Fibroblast of lung (primary cell): ENCODE results near the gene SNX13. TPM values are rescaled to one million over a fixed set of nuclear protein-coding genes. Genes with fewer than 3 reads are reported as not detected.

ENCODE experiments used
- DNase-seq, 2 donors: peaks; one replicate each; pipeline versions ENCODE4 v3.0.0 to v3.0.0-alpha.2; 2010; ENCODE audit warnings: low read depth in 2 of 2
- H2AFZ ChIP-seq: 2 replicates; pipeline ENCODE4 v1.5.1; 2012; ENCODE audit warnings: low read length, control low read depth, inconsistent platforms
- H3K27ac ChIP-seq: 2 replicates; pipeline ENCODE4 v1.5.1; 2011; ENCODE audit warnings: low read length, control low read depth; ENCODE audit not compliant: insufficient read depth
- H3K27me3 ChIP-seq: 2 replicates; pipeline ENCODE4 v1.5.1; 2011; ENCODE audit warnings: mild to moderate bottlenecking, low read length; ENCODE audit not compliant: control insufficient read depth, insufficient read depth
- H3K36me3 ChIP-seq: 2 replicates; pipeline ENCODE4 v1.5.1; 2011; ENCODE audit warnings: low read length; ENCODE audit not compliant: control insufficient read depth, insufficient read depth
- H3K4me1 ChIP-seq: 2 replicates; pipeline ENCODE4 v1.5.1; 2011; ENCODE audit warnings: low read length; ENCODE audit not compliant: control insufficient read depth, insufficient read depth; ENCODE audit errors: extremely low read depth
- H3K4me2 ChIP-seq: 2 replicates; pipeline ENCODE4 v1.5.1; 2011; ENCODE audit warnings: low read length, control low read depth; ENCODE audit not compliant: insufficient read depth; ENCODE audit errors: extremely low read depth
- H3K4me3 ChIP-seq, 4 experiments: fragments of 200-600 bp in 1 of 4; sonication (generic) in 1 of 4; replicated peaks in 1 of 4; 2 replicates each; pipeline ENCODE4 v1.5.1; 2011 to 2016; ENCODE audit warnings: low read length in 4 of 4, low read depth in 3 of 4, mild to moderate bottlenecking in 3 of 4, control low read depth in 2 of 4, inconsistent platforms in 1 of 4, mixed read lengths in 1 of 4; ENCODE audit not compliant: insufficient read depth in 1 of 4; ENCODE audit errors: control extremely low read depth in 1 of 4
- H3K79me2 ChIP-seq: 2 replicates; pipeline ENCODE4 v1.5.1; 2012; ENCODE audit warnings: mild to moderate bottlenecking, low read length, inconsistent platforms; ENCODE audit not compliant: control insufficient read depth, insufficient read depth
- H3K9ac ChIP-seq: 2 replicates; pipeline ENCODE4 v1.5.1; 2011; ENCODE audit warnings: mild to moderate bottlenecking, low read length, control low read depth; ENCODE audit not compliant: insufficient read depth
- H3K9me3 ChIP-seq: 2 replicates; pipeline ENCODE4 v1.5.1; 2012; ENCODE audit warnings: low read depth, low read length; ENCODE audit not compliant: control insufficient read depth, insufficient read depth
- H4K20me1 ChIP-seq: 2 replicates; pipeline ENCODE4 v1.5.1; 2011; ENCODE audit warnings: low read length; ENCODE audit not compliant: control insufficient read depth, insufficient read depth; ENCODE audit errors: extremely low read depth
- EZH2 ChIP-seq: IDR thresholded peaks from 2 replicates; pipeline ENCODE4 v1.5.1; 2012; ENCODE audit warnings: low read length, control low read depth, mild to moderate bottlenecking; ENCODE audit errors: missing control alignments
- polyA plus RNA-seq, 2 donors: library from polyadenylated mRNA; depleted of rRNA in 1 of 2; stranded (reverse) in 1 of 2; unstranded in 1 of 2; fragments of >200 nt; gene quantifications; 2 replicates each; pipeline ENCODE4 v1.2.1, GENCODE V29; 2011 to 2012; ENCODE audit warnings: missing spikeins in 1 of 2
- total RNA-seq: library from RNA; depleted of rRNA; stranded (reverse); fragments of >200 nt; gene quantifications from 2 replicates; pipeline ENCODE4 v1.2.1, GENCODE V29; 2014
- TF ChIP-seq, protein P1 (sequence below), 2 donors: IDR thresholded peaks in 1 of 2; conservative IDR thresholded peaks in 1 of 2; 1 replicate in 1 of 2; 2 replicates in 1 of 2; pipeline ENCODE4 v1.5.1; 2011 to 2012; ENCODE audit warnings: low read length in 2 of 2, control low read depth in 1 of 2, inconsistent platforms in 1 of 2, low read depth in 1 of 2, mild to moderate bottlenecking in 1 of 2

SNX13 gene
- total and polyA plus RNA-seq, 2 donors (not counting 1 experiment from before 2014, with no cell fraction given): 36.0 to 42.9 TPM

DNA sequence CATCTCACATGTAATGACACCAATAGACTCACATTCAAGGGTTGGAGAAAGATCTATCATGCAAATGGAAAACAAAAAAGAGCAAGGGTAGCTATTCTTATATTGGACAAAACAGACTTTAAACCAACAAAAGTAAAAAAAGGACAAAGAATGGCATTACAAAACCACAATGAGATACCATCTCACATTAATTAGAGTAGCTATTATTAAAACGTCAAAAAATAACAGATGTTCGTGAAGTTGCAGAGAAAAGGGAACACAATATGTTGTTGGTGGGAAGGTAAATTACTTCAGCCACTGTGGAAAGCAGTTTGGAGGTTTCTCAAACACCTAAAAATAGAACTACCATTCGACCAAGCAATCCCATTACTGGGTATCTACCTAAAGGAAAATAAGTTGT lies 197.0 kb downstream of the SNX13 start:
- no peak for DNase-seq
- no peak overlapping the region for H3K27ac ChIP-seq
- H2AFZ ChIP-seq: no peak overlapping the region
- H3K4me2 ChIP-seq: no peak overlapping the region
- H4K20me1 ChIP-seq: no peaks in the 10 kb centered on the region
- H3K4me3 ChIP-seq: no peak overlapping the region
- H3K9ac ChIP-seq: no peak overlapping the region
- H3K79me2 ChIP-seq: no peaks in the 10 kb centered on the region
- no peaks in the 10 kb centered on the region for H3K27me3 ChIP-seq
- TF ChIP-seq, protein P1, sequence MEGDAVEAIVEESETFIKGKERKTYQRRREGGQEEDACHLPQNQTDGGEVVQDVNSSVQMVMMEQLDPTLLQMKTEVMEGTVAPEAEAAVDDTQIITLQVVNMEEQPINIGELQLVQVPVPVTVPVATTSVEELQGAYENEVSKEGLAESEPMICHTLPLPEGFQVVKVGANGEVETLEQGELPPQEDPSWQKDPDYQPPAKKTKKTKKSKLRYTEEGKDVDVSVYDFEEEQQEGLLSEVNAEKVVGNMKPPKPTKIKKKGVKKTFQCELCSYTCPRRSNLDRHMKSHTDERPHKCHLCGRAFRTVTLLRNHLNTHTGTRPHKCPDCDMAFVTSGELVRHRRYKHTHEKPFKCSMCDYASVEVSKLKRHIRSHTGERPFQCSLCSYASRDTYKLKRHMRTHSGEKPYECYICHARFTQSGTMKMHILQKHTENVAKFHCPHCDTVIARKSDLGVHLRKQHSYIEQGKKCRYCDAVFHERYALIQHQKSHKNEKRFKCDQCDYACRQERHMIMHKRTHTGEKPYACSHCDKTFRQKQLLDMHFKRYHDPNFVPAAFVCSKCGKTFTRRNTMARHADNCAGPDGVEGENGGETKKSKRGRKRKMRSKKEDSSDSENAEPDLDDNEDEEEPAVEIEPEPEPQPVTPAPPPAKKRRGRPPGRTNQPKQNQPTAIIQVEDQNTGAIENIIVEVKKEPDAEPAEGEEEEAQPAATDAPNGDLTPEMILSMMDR (conservative IDR thresholded peaks at IDR 0.05 in 1 of 2, IDR thresholded peaks at IDR 0.05 in 1 of 2; ENCODE audit: low read depth in 1 of 2, low read length in 2 of 2): no peak
- TF ChIP-seq EZH2: no peak
- H3K4me1 ChIP-seq: no peaks in the 10 kb centered on the region
- no peaks in the 10 kb centered on the region for H3K36me3 ChIP-seq
- no peaks in the 10 kb centered on the region for H3K9me3 ChIP-seq

DNA sequence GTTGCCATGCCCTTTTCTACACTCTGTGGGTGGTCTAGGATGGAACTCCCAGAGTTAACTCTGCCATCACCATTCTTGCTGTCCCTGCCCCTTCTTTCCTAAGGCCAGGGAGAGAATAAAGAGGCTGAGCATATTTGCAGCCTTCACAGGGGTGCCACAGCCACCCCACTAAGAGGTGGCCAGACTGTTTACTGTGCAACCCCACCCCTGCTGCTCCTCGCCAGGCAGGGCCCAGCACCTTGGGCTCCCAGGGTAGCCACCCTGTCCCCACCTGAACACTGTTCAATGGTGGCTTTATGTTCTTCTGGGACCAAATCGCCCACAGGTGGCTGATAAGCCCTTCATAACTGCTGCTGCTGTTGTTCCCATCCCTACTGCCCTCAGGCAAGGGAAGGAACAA lies 198.9 kb downstream of the SNX13 start:
- Histone ChIP-seq H3K36me3 (no peaks in the 10 kb centered on the region), H3K79me2 (no peaks in the 10 kb centered on the region), H2AFZ (no peak overlapping the region), H3K9ac (no peak overlapping the region), H3K9me3 (no peaks in the 10 kb centered on the region), H3K27me3 (no peaks in the 10 kb centered on the region), H3K4me3 (no peak overlapping the region), H3K4me1 (no peaks in the 10 kb centered on the region), H3K4me2 (no peak overlapping the region), H3K27ac (no peak overlapping the region), H4K20me1 (no peaks in the 10 kb centered on the region)
- no peak for DNase-seq
- TF ChIP-seq EZH2: no peak
- TF ChIP-seq, protein P1 (conservative IDR thresholded peaks at IDR 0.05 in 1 of 2, IDR thresholded peaks at IDR 0.05 in 1 of 2; ENCODE audit: low read depth in 1 of 2, low read length in 2 of 2): no peak

Other genes with a start within 250 kb of the SNX13 start
- not detected in 2 replicates for gene PRPS1L1, start 87.4 kb upstream of the SNX13 start, total RNA-seq
- gene PRPS1L1, start 87.4 kb upstream of the SNX13 start, polyA plus RNA-seq: not detected in 2 replicates